Measurements from ENCODE around the gene ANKRD6. TPM values are rescaled to one million over a fixed set of nuclear protein-coding genes. Genes with fewer than 3 reads are reported as not detected.

The ANKRD6 gene
- total RNA-seq, 1 donor from 2014 or later = 13.3 TPM

GRCh38 chr6:89400050-89400449, 32.9 kb upstream of the ANKRD6 start:
- intact Hi-C loops (cut with DNase I) = no loop called here
- Histone ChIP-seq H3K4me3 (no peak overlapping the region), H3K27me3 (no peaks in the 10 kb centered on the region), H3K36me3 (no peaks in the 10 kb centered on the region), H3K27ac (no peak overlapping the region), H3K9me3 (no peaks in the 10 kb centered on the region), H3K4me1 (no peaks in the 10 kb centered on the region)
- no peak for DNase-seq (ENCODE audit: extremely low spot score in 2 of 2)
- no peak for TF ChIP-seq POLR2A (IDR thresholded peaks at IDR 0.05)
- no peak for TF ChIP-seq POLR2AphosphoS5 (IDR thresholded peaks at IDR 0.05; ENCODE audit: insufficient read depth in 1 of 2, low read depth in 1 of 2)
- TF ChIP-seq CTCF (IDR thresholded peaks at IDR 0.05) = no peak

- no peaks in the 10 kb centered on the region for H3K9me3 ChIP-seq
- no peaks in the 10 kb centered on the region for H3K4me1 ChIP-seq
- intact Hi-C loops (cut with DNase I) = no loop called here
- DNase-seq (ENCODE audit: extremely low spot score in 2 of 2) = no peak
- no peak overlapping the region for H3K4me3 ChIP-seq
- TF ChIP-seq CTCF (IDR thresholded peaks at IDR 0.05) (no peak), POLR2AphosphoS5 (IDR thresholded peaks at IDR 0.05; ENCODE audit: insufficient read depth in 1 of 2, low read depth in 1 of 2) (no peak), POLR2A (IDR thresholded peaks at IDR 0.05) (no peak)
- no peaks in the 10 kb centered on the region for H3K36me3 ChIP-seq
- no peak overlapping the region for H3K27ac ChIP-seq
- H3K27me3 ChIP-seq = no peaks in the 10 kb centered on the region
Observed at GRCh38 chr6:89400912-89401399, 32.0 kb upstream of the ANKRD6 start.

- no peaks in the 10 kb centered on the region for H3K4me1 ChIP-seq
- TF ChIP-seq POLR2A (IDR thresholded peaks at IDR 0.05) (no peak), POLR2AphosphoS5 (IDR thresholded peaks at IDR 0.05; ENCODE audit: insufficient read depth in 1 of 2, low read depth in 1 of 2) (no peak), CTCF (IDR thresholded peaks at IDR 0.05) (no peak)
Observed at GRCh38 chr6:89402776-89403175, 30.2 kb upstream of the ANKRD6 start.

GRCh38 chr6:89404512-89404911, 28.4 kb upstream of the ANKRD6 start:
- TF ChIP-seq CTCF (IDR thresholded peaks at IDR 0.05) = no peak
- TF ChIP-seq POLR2A (IDR thresholded peaks at IDR 0.05) = no peak
- no peak for TF ChIP-seq POLR2AphosphoS5 (IDR thresholded peaks at IDR 0.05; ENCODE audit: insufficient read depth in 1 of 2, low read depth in 1 of 2)
- Histone ChIP-seq H3K4me3 (no peak overlapping the region), H3K9me3 (no peaks in the 10 kb centered on the region), H3K36me3 (no peaks in the 10 kb centered on the region), H3K4me1 (no peaks in the 10 kb centered on the region), H3K27me3 (no peaks in the 10 kb centered on the region), H3K27ac (no peak overlapping the region)
- DNase-seq (ENCODE audit: extremely low spot score in 2 of 2) = no peak
- intact Hi-C loops (cut with DNase I) = no loop called here

More at GRCh38 chr6:89402776-89403175, 30.2 kb upstream of the ANKRD6 start:
- Histone ChIP-seq H3K36me3 (no peaks in the 10 kb centered on the region), H3K4me3 (no peak overlapping the region), H3K27ac (no peak overlapping the region), H3K9me3 (no peaks in the 10 kb centered on the region), H3K27me3 (no peaks in the 10 kb centered on the region)
- intact Hi-C loops (cut with DNase I) = no loop called here
- no peak for DNase-seq (ENCODE audit: extremely low spot score in 2 of 2)

GRCh38 chr6:89406141-89406540, 26.8 kb upstream of the ANKRD6 start:
- no peak overlapping the region for H3K27ac ChIP-seq

More at GRCh38 chr6:89406141-89406540, 26.8 kb upstream of the ANKRD6 start:
- H3K9me3 ChIP-seq = no peaks in the 10 kb centered on the region
- H3K4me1 ChIP-seq = peaks cover 3% of the 10 kb centered on the region
- no peak overlapping the region for H3K4me3 ChIP-seq
- no peak for DNase-seq (ENCODE audit: extremely low spot score in 2 of 2)
- no peaks in the 10 kb centered on the region for H3K27me3 ChIP-seq
- no peaks in the 10 kb centered on the region for H3K36me3 ChIP-seq
- no peak for TF ChIP-seq CTCF (IDR thresholded peaks at IDR 0.05)
- intact Hi-C loops (cut with DNase I) = no loop called here

Measured in vagina (tissue), 2 donors.